GM12878 (cell line): ENCODE results near the gene VWA7. TPM values are rescaled to one million over a fixed set of nuclear protein-coding genes. Genes with fewer than 3 reads are reported as not detected.
A peak's percentile ranks its signal among the peaks of the same experiment; 100 is the strongest.

Experiments
- ATAC-seq: fragments of 200-7000 bp; cut with Tn5 transposase; 3 replicates; pipeline ENCODE4 v1.9.1; 2020; ENCODE audit warnings: mild to moderate bottlenecking, moderate library complexity
- BruUV-seq: library from RNA; stranded (reverse); fragments of 400-500 nt; replicated peaks from 2 replicates; lab custom pipeline; 2021; lab: Mats Ljungman, UMichigan
- CTCF ChIA-PET: fragments of 300-600 bp; sonication (Branson Sonifier 250); formaldehyde crosslinking; extraction: SDS; loops from one replicate; lab custom pipeline; 2021; ENCODE audit warnings: inconsistent platforms; lab: Yijun Ruan, JAX
- POLR2A ChIA-PET: fragments of 350-600 bp; formaldehyde crosslinking; extraction: SDS; loops from one replicate; lab custom pipeline; 2021; ENCODE audit warnings: inconsistent platforms; lab: Charles Lee
- RAD21 ChIA-PET: fragments of 300-600 bp; sonication (Branson Sonifier 250); formaldehyde crosslinking; loops from one replicate; lab custom pipeline; 2023; ENCODE audit warnings: antibody characterized with exemption; ENCODE audit not compliant: unreplicated experiment; lab: Charles Lee
- SMC1A ChIA-PET: fragments of 300-600 bp; sonication (Branson Sonifier 250); formaldehyde crosslinking; loops from one replicate; lab custom pipeline; 2023; ENCODE audit not compliant: unreplicated experiment, uncharacterized antibody; lab: Charles Lee
- DNase-seq: peaks from one replicate; pipeline ENCODE4 v3.0.0-alpha.2; 2011; ENCODE audit warnings: low read depth, low spot score
- FAIRE-seq: peaks from 3 replicates; lab custom pipeline; 2011; peaks lifted over from hg19 to GRCh38; lab: Jason Lieb, UNC
- H2AFZ ChIP-seq: 2 replicates; pipeline ENCODE4 v1.6.0; 2011; ENCODE audit warnings: low read depth, low read length, control low read depth; ENCODE audit not compliant: control insufficient read depth
- H3K27ac ChIP-seq: 2 replicates; pipeline ENCODE4 v1.5.1; 2011; ENCODE audit warnings: control low read depth; ENCODE audit not compliant: control insufficient read depth, insufficient read depth
- H3K27me3 ChIP-seq, 2 experiments: replicated peaks in 1 of 2; 2 replicates each; pipeline versions ENCODE4 v1.6.0 to v1.6.1; 2011; ENCODE audit warnings: low read length in 1 of 2; ENCODE audit not compliant: control insufficient read depth in 2 of 2, insufficient read depth in 2 of 2
- H3K36me3 ChIP-seq, 2 experiments: 2 replicates each; pipeline ENCODE4 v1.5.1; 2011; ENCODE audit warnings: low read length in 1 of 2; ENCODE audit not compliant: control insufficient read depth in 2 of 2, insufficient read depth in 2 of 2
- H3K4me1 ChIP-seq: 2 replicates; pipeline ENCODE4 v1.6.1; 2011; ENCODE audit warnings: mild to moderate bottlenecking, low read length, moderate library complexity, mixed read lengths; ENCODE audit not compliant: control insufficient read depth, insufficient read depth
- H3K4me2 ChIP-seq: 2 replicates; pipeline ENCODE4 v1.6.0; 2011; ENCODE audit warnings: control low read depth; ENCODE audit not compliant: control insufficient read depth, insufficient read depth
- H3K4me3 ChIP-seq: fragments of 200-600 bp; sonication (generic); 2 replicates; pipeline ENCODE4 v1.5.1; 2016
- H3K79me2 ChIP-seq: 2 replicates; pipeline ENCODE4 v1.6.0; 2011; ENCODE audit warnings: low read length; ENCODE audit not compliant: control insufficient read depth, insufficient read depth
- H3K9ac ChIP-seq: 2 replicates; pipeline ENCODE4 v1.8.0; 2011; ENCODE audit warnings: low read length, control low read depth, mixed read lengths; ENCODE audit not compliant: control insufficient read depth, insufficient read depth
- H3K9me3 ChIP-seq: replicated peaks from 3 replicates; pipeline ENCODE4 v1.5.1; 2011; ENCODE audit warnings: mild to moderate bottlenecking, low read length; ENCODE audit not compliant: control insufficient read depth, insufficient read depth
- H4K20me1 ChIP-seq: 2 replicates; pipeline ENCODE4 v1.6.0; 2011; ENCODE audit not compliant: control insufficient read depth, insufficient read depth
- ATF7 ChIP-seq: fragments of 450-650 bp; IDR thresholded peaks from 2 replicates; pipeline ENCODE4 v1.6.1; 2016; ENCODE audit warnings: low read depth, mild to moderate bottlenecking
- BACH1 ChIP-seq: fragments of 450-650 bp; IDR thresholded peaks from 2 replicates; pipeline ENCODE4 v1.6.1; 2017; ENCODE audit warnings: mild to moderate bottlenecking, borderline replicate concordance
- BCL11A ChIP-seq: IDR thresholded peaks from 2 replicates; pipeline ENCODE4 v1.6.1; 2011; ENCODE audit warnings: low read depth, low read length
- BHLHE40 ChIP-seq, 2 experiments: fragments of 450-650 bp in 1 of 2; IDR thresholded peaks; 2 replicates each; pipeline ENCODE4 v1.6.1; 2011 to 2017; ENCODE audit warnings: low read depth in 2 of 2, borderline replicate concordance in 1 of 2, improper control_type of control experiment in 1 of 2, low read length in 1 of 2, mild to moderate bottlenecking in 1 of 2
- EGR1 ChIP-seq, 2 experiments: IDR thresholded peaks; 1 replicate in 1 of 2; 2 replicates in 1 of 2; pipeline ENCODE4 v1.6.1; 2011 to 2012; ENCODE audit warnings: low read depth in 2 of 2, low read length in 2 of 2, borderline replicate concordance in 1 of 2, mild to moderate bottlenecking in 1 of 2, moderate library complexity in 1 of 2
- HDGF ChIP-seq: fragments of 450-650 bp; IDR thresholded peaks from 2 replicates; pipeline ENCODE4 v1.6.1; 2016; ENCODE audit warnings: antibody characterized with exemption
- KLF5 ChIP-seq: fragments of 450-650 bp; IDR thresholded peaks from 2 replicates; pipeline ENCODE4 v1.6.1; 2014; ENCODE audit warnings: mild to moderate bottlenecking; ENCODE audit not compliant: partially characterized antibody
- MYC ChIP-seq: IDR thresholded peaks from 2 replicates; pipeline ENCODE4 v1.6.1; 2011; ENCODE audit warnings: mild to moderate bottlenecking, low read length, moderate library complexity, inconsistent platforms; ENCODE audit not compliant: insufficient read depth, insufficient replicate concordance, insufficient read length, severe bottlenecking
- NRF1 ChIP-seq: conservative IDR thresholded peaks from 2 replicates; pipeline ENCODE4 v1.6.1; 2011; ENCODE audit warnings: mild to moderate bottlenecking, low read depth, low read length, improper control_type of control experiment
- PAX8 ChIP-seq: fragments of 450-650 bp; IDR thresholded peaks from 2 replicates; pipeline ENCODE4 v1.6.1; 2017; ENCODE audit warnings: mild to moderate bottlenecking, moderate library complexity
- PML ChIP-seq: IDR thresholded peaks from 2 replicates; pipeline ENCODE4 v1.6.1; 2012; ENCODE audit warnings: low read length, inconsistent platforms
- RBBP5 ChIP-seq: fragments of 200-600 bp; sonication (generic); conservative IDR thresholded peaks from 2 replicates; pipeline ENCODE4 v1.6.1; 2016
- RELA ChIP-seq: fragments of 450-650 bp; IDR thresholded peaks from 2 replicates; pipeline ENCODE4 v1.8.0; 2014; ENCODE audit warnings: borderline replicate concordance; ENCODE audit not compliant: partially characterized antibody
- SIN3A ChIP-seq: IDR thresholded peaks from 2 replicates; pipeline ENCODE4 v1.6.1; 2012; ENCODE audit warnings: low read depth, low read length, improper control_type of control experiment
- YY1 ChIP-seq: IDR thresholded peaks from 2 replicates; pipeline ENCODE4 v1.6.1; 2011; ENCODE audit warnings: low read depth, mild to moderate bottlenecking, low read length
- ZNF384 ChIP-seq: IDR thresholded peaks from 2 replicates; pipeline ENCODE4 v1.6.1; 2012; ENCODE audit warnings: low read depth, mild to moderate bottlenecking, low read length, improper control_type of control experiment, borderline replicate concordance
- WGBS: methylation state at CpG from one replicate; pipeline ENCODE4 v1.1.6; 2016; ENCODE audit warnings: low lambda C conversion rate; ENCODE audit not compliant: insufficient replicate concordance, insufficient coverage; ENCODE audit errors: missing lambda C conversion rate; 5-methylcytosine and 5-hydroxymethylcytosine counted together
- in situ Hi-C: fragments of 300-500 bp; cut with MboI; formaldehyde crosslinking; loops from 9 replicates; pipeline ENCODE4 v1.14.3; 2018; ENCODE audit warnings: mixed read lengths
- intact Hi-C: fragments of 100-400 bp; cut with micrococcal nuclease; formaldehyde crosslinking; loops from one replicate; pipeline ENCODE4 v1.14.2; 2022; ENCODE audit not compliant: unreplicated experiment
- polyA plus RNA-seq, 11 experiments: library from polyadenylated mRNA; depleted of rRNA in 4 of 11; unstranded in 6 of 11; stranded (reverse) in 5 of 11; fragments of >200 nt; fragmentation: Nextera tagmentation in 4 of 11; fragmentation: Illumina TruSeq in 1 of 11; extraction: Ambion mirVana in 4 of 11; extraction: Trizol in 1 of 11; gene quantifications; 1 replicate in 1 of 11; 2 replicates in 10 of 11; pipeline versions ENCODE4 v1.2.1 to v1.2.3, GENCODE V29; 2011 to 2016; ENCODE audit warnings: inconsistent platforms in 2 of 11, missing spikeins in 2 of 11, low read depth in 1 of 11
- total RNA-seq, 4 experiments: library from RNA; depleted of rRNA in 3 of 4; stranded (reverse); fragments of >200 nt in 3 of 4; fragmentation: Illumina TruSeq in 1 of 4; extraction: Trizol in 1 of 4; gene quantifications; 2 replicates each; pipeline versions ENCODE4 v1.2.1 to v1.2.3, GENCODE V29; 2013 to 2021
- TF ChIP-seq, protein P1 (sequence below): fragments of 450-650 bp; IDR thresholded peaks from 2 replicates; pipeline ENCODE4 v1.6.1; 2017; ENCODE audit warnings: mild to moderate bottlenecking, low read depth, inconsistent platforms; ENCODE audit not compliant: poor library complexity, severe bottlenecking

VWA7 gene
- total and polyA plus RNA-seq, 10 of the 15 experiments (the other 5 are each of a cell fraction or from before 2014, with no cell fraction given), result 0.11 to 3.1 (median 1.2) TPM; not detected in 1

DNA sequence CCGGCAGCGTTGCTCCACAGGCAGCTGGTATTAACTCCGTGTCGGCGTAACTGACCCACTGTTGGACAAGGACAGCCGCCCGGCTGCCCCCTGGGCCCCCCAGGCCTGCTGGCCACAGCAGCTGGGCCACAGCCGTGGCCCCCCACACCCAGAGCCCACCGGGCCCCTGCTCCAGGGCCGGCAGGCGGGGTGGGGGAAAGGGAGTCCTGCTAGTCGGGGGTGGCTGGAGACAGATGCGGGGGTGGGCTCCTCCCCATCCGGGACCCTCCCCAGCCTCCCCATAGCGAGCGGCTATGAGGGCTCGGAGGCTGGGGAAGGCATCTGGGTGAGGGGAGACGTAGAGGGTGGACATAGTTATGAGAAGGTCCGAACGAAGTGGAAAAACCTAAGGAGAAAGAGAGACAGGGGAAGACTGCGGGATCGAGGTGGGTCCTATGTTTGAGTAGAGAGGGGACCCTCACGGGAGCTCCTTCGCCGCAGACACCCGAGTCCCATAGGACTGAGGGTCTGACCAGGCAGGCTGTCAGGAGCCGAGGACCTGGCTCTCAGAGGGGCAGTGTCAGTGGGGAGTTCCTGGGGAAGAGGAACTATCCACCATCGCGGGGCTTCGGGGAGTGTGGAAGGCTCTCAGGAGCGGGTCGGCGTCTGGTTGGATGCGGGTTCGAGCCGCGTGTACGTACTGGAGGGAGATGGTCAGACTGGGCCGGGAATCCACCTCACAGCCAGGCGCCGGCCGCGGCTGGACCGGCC is 17.9 kb upstream of the VWA7 start (continued):
- TF ChIP-seq ZNF384 (no peak), YY1 (no peak), PAX8 (no peak), BCL11A (no peak), KLF5 (no peak), RBBP5 (no peak), HDGF (0 out of 2 replicates have a peak, but pooled peaks have one; percentile 36)
- TF ChIP-seq, protein P1, sequence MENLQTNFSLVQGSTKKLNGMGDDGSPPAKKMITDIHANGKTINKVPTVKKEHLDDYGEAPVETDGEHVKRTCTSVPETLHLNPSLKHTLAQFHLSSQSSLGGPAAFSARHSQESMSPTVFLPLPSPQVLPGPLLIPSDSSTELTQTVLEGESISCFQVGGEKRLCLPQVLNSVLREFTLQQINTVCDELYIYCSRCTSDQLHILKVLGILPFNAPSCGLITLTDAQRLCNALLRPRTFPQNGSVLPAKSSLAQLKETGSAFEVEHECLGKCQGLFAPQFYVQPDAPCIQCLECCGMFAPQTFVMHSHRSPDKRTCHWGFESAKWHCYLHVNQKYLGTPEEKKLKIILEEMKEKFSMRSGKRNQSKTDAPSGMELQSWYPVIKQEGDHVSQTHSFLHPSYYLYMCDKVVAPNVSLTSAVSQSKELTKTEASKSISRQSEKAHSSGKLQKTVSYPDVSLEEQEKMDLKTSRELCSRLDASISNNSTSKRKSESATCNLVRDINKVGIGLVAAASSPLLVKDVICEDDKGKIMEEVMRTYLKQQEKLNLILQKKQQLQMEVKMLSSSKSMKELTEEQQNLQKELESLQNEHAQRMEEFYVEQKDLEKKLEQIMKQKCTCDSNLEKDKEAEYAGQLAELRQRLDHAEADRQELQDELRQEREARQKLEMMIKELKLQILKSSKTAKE, result no peak

DNA sequence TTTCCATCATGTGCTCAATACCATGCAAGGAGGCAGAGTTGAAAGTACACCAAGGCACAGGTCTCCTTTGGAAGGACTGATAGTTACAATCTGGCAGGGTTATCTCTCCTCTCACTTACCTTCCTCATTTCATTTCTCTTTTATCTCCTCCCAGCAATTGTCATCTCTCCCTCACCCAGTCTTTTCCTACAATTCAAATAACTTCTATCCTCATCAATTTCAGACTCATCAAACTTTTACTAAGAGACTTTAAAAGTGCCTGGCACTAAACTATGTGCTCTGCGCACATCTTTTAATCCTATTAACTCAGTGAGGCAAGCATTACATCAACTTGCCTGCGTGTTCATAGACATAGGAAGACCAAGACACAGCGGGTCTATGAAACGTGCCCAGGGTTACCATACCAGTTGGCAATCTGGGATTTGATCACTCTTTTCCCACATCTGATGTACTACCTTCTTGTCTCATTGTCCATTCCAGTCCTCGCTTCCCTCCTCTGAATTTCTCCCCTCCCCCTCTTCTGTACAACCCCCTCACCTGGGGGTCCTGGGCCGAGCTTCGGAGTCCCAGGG is 17.3 kb upstream of the VWA7 start:
- TF ChIP-seq SIN3A, result peak; percentile 40; the same call in 1 of the 2 replicates
- no peak for TF ChIP-seq MYC
- peak; percentile 1; the same call in 1 of the 2 replicates for TF ChIP-seq PML
- no peak for TF ChIP-seq BCL11A
- TF ChIP-seq RELA, result no peak
- TF ChIP-seq BACH1, result no peak
- no peak for TF ChIP-seq EGR1 (IDR thresholded peaks at IDR 0.05; ENCODE audit: borderline replicate concordance in 1 of 2, low read depth in 2 of 2, low read length in 2 of 2)
- peak in 1 of 2 experiments; percentile 31; a peak in 1 of 4 replicates for TF ChIP-seq BHLHE40 (IDR thresholded peaks at IDR 0.05; ENCODE audit: borderline replicate concordance in 1 of 2, low read depth in 2 of 2, low read length in 1 of 2)
- 0 out of 2 replicates have a peak, but pooled peaks have one; percentile 26 for TF ChIP-seq ATF7
- no peak for TF ChIP-seq NRF1
- Histone ChIP-seq H2AFZ (no peak overlapping the region), H3K36me3 (peaks cover 7 to 11% of the 10 kb centered on the region in 2 experiments; a peak in 3 of 4 replicates), H3K9ac (peak overlapping the region; percentile 81), H3K27ac (peak overlapping the region; percentile 95; the same call in 1 of the 2 replicates), H3K9me3 (no peaks in the 10 kb centered on the region), H3K79me2 (peaks cover 21% of the 10 kb centered on the region), H3K4me3 (peak overlapping the region; percentile 81), H3K4me2 (peak overlapping the region; percentile 47), H3K27me3 (no peaks in the 10 kb centered on the region), H3K4me1 (peaks cover 11% of the 10 kb centered on the region), H4K20me1 (no peaks in the 10 kb centered on the region)
- WGBS, result under 1% methylated on average over 7 of the region's 7 CpGs
- FAIRE-seq (no peak), ATAC-seq (peak; percentile 21; the same call in 2 of the 3 replicates), DNase-seq (no peak)
- intact Hi-C loops (no loop called here), in situ Hi-C loops (no loop called here)
- RAD21 ChIA-PET, result interaction anchor here (1.0 to 2.6 kb wide), 9 partner anchors 12 to 69 kb away, joined by 3 to 19 read pairs (median 3); partner anchors contain the start of genes HSPA1A, HSPA1B, HSPA1L and LSM2
- SMC1A ChIA-PET, result interaction anchor here (0.6 to 2.2 kb wide), 8 partner anchors 12 to 70 kb away, joined by 3 to 10 read pairs (median 4); partner anchors contain the start of genes LSM2 and NEU1
- POLR2A ChIA-PET, result interaction anchor here (0.9 to 3.5 kb wide), 7 partner anchors 13 to 68 kb away, joined by 3 to 32 read pairs (median 6); partner anchors contain the start of genes HSPA1B, LSM2, MSH5 and NEU1
- TSS peak; percentile 68 for BruUV-seq
- CTCF ChIA-PET, result interaction anchor here (0.6 to 3.7 kb wide), 6 partner anchors 11 to 65 kb away, joined by 3 to 26 read pairs (median 4); partner anchors contain the start of genes LSM2 and VWA7
